OCI-LY7 (cell line): ENCODE results near the gene KLRD1. TPM values are rescaled to one million over a fixed set of nuclear protein-coding genes. Genes with fewer than 3 reads are reported as not detected.

ENCODE experiments used
- BruUV-seq: library from RNA; stranded (reverse); fragments of 400-500 nt; replicated peaks from 2 replicates; lab custom pipeline; 2021; lab: Mats Ljungman, UMichigan
- CTCF ChIA-PET: fragments of 300-600 bp; sonication (Branson Sonifier 250); formaldehyde crosslinking; loops from one replicate; lab custom pipeline; 2022; ENCODE audit warnings: antibody characterized with exemption; ENCODE audit not compliant: unreplicated experiment; lab: Charles Lee
- POLR2A ChIA-PET: fragments of 300-600 bp; sonication (Branson Sonifier 250); formaldehyde crosslinking; loops from one replicate; lab custom pipeline; 2022; ENCODE audit warnings: antibody characterized with exemption; lab: Charles Lee
- DNase-seq: peaks from one replicate; pipeline ENCODE4 v3.0.0-alpha.2; 2015; ENCODE audit warnings: low spot score
- H2AFZ ChIP-seq: fragments of 200-600 bp; sonication (generic), shearing (Covaris generic); 2 replicates; pipeline ENCODE4 v1.6.1; 2014; ENCODE audit warnings: mild to moderate bottlenecking, antibody characterized with exemption, low read length, moderate library complexity
- H3K27ac ChIP-seq: fragments of 200-600 bp; sonication (generic); 2 replicates; pipeline ENCODE4 v1.5.1; 2014; ENCODE audit warnings: mixed run types, low read depth, mild to moderate bottlenecking, moderate library complexity, low read length, inconsistent platforms; ENCODE audit not compliant: poor library complexity, severe bottlenecking
- H3K36me3 ChIP-seq: fragments of 200-600 bp; sonication (generic); 2 replicates; pipeline ENCODE4 v1.6.1; 2014; ENCODE audit warnings: mild to moderate bottlenecking, antibody characterized with exemption, low read length, moderate library complexity, mixed read lengths; ENCODE audit not compliant: insufficient read depth
- H3K4me1 ChIP-seq: fragments of 200-600 bp; sonication (generic); 2 replicates; pipeline ENCODE4 v1.5.1; 2014; ENCODE audit warnings: mild to moderate bottlenecking, low read length; ENCODE audit not compliant: insufficient read depth, poor library complexity, severe bottlenecking
- H3K4me2 ChIP-seq: fragments of 200-600 bp; sonication (generic); 2 replicates; pipeline ENCODE4 v1.6.1; 2014; ENCODE audit warnings: mild to moderate bottlenecking, low read length
- H3K4me3 ChIP-seq: fragments of 200-600 bp; sonication (generic); 2 replicates; pipeline ENCODE4 v1.5.1; 2014; ENCODE audit warnings: mild to moderate bottlenecking, low read depth, low read length; ENCODE audit not compliant: poor library complexity, severe bottlenecking
- H3K79me2 ChIP-seq: fragments of 200-600 bp; sonication (generic); 2 replicates; pipeline ENCODE4 v1.6.1; 2016; ENCODE audit warnings: low read depth, mild to moderate bottlenecking, low read length, moderate library complexity, mixed read lengths; ENCODE audit not compliant: insufficient read depth
- H3K9me2 ChIP-seq: fragments of 200-600 bp; sonication (generic); 2 replicates; pipeline ENCODE4 v1.6.1; 2016; ENCODE audit warnings: mild to moderate bottlenecking, low read length, mixed read lengths; ENCODE audit not compliant: insufficient read depth
- H3K9me3 ChIP-seq: fragments of 200-600 bp; sonication (generic); 2 replicates; pipeline ENCODE4 v1.6.1; 2014; ENCODE audit warnings: mild to moderate bottlenecking, mixed run types, low read length, mixed read lengths
- H4K20me1 ChIP-seq: fragments of 200-600 bp; sonication (generic); 2 replicates; pipeline ENCODE4 v1.6.1; 2014; ENCODE audit warnings: mild to moderate bottlenecking, antibody characterized with exemption, low read length, moderate library complexity, mixed read lengths; ENCODE audit not compliant: insufficient read depth
- CTCF ChIP-seq: fragments of 200-600 bp; sonication (generic); conservative IDR thresholded peaks from 2 replicates; pipeline ENCODE4 v1.5.1; 2014; ENCODE audit warnings: mild to moderate bottlenecking, antibody characterized with exemption, low read length, moderate library complexity, mixed read lengths
- EZH2phosphoT487 ChIP-seq: fragments of 200-600 bp; sonication (generic); IDR thresholded peaks from 2 replicates; pipeline ENCODE4 v1.6.1; 2018; ENCODE audit warnings: low read depth, borderline replicate concordance, mild to moderate bottlenecking, mixed run types, antibody characterized with exemption, low read length, moderate library complexity, mixed read lengths
- intact Hi-C: fragments of 100-400 bp; cut with micrococcal nuclease; formaldehyde crosslinking; loops from one replicate; pipeline ENCODE4 v1.10.0; 2022; ENCODE audit not compliant: unreplicated experiment
- total RNA-seq, 2 experiments: library from RNA; depleted of rRNA in 1 of 2; stranded (reverse); fragments of >200 nt in 1 of 2; shearing (Covaris generic) in 1 of 2; gene quantifications; 2 replicates each; pipeline ENCODE4 v1.2.3, GENCODE V29; 2014 to 2022

Gene KLRD1
- total RNA-seq, 2 experiments from 2014 or later, result under 0.01 to 0.04 TPM

GRCh38 chr12:10293151-10293550 is 14.5 kb upstream of the KLRD1 start:
- Histone ChIP-seq H3K79me2 (no peaks in the 10 kb centered on the region), H3K4me1 (peaks cover 7% of the 10 kb centered on the region), H2AFZ (0 out of 2 replicates have a peak overlapping the region, but pooled peaks have one; percentile 68), H3K36me3 (no peaks in the 10 kb centered on the region; the same call in 1 of the 2 replicates), H3K4me3 (no peak overlapping the region), H3K9me2 (no peaks in the 10 kb centered on the region), H3K9me3 (peaks cover 9% of the 10 kb centered on the region; the same call in 1 of the 2 replicates), H3K27ac (no peak overlapping the region), H3K4me2 (no peak overlapping the region), H4K20me1 (no peaks in the 10 kb centered on the region)
- POLR2A ChIA-PET, result interaction anchor here (0.6 to 1.4 kb wide), 3 partner anchors 13 to 327 kb away, joined by 3 read pairs; no protein-coding TSS in a partner anchor
- DNase-seq, result no peak
- CTCF ChIA-PET, result no interaction called here
- intact Hi-C loops, result no loop called here
- no peak for TF ChIP-seq EZH2phosphoT487
- no TSS peak for BruUV-seq

- Histone ChIP-seq H3K27ac (no peak overlapping the region), H3K9me2 (no peaks in the 10 kb centered on the region), H4K20me1 (no peaks in the 10 kb centered on the region), H2AFZ (peak overlapping the region; percentile 68; the same call in 1 of the 2 replicates), H3K4me1 (peaks cover 7% of the 10 kb centered on the region), H3K4me2 (no peak overlapping the region), H3K4me3 (no peak overlapping the region), H3K79me2 (no peaks in the 10 kb centered on the region), H3K36me3 (no peaks in the 10 kb centered on the region; the same call in 1 of the 2 replicates), H3K9me3 (peaks cover 9% of the 10 kb centered on the region; the same call in 1 of the 2 replicates)
- intact Hi-C loops, result no loop called here
- peak; percentile 8 for DNase-seq
- no TSS peak for BruUV-seq
- CTCF ChIA-PET, result no interaction called here
- POLR2A ChIA-PET, result interaction anchor here (0.8 to 1.4 kb wide), 3 partner anchors 12 to 32 kb away, joined by 3 to 4 read pairs (median 3); no protein-coding TSS in a partner anchor
- TF ChIP-seq EZH2phosphoT487 (no peak), CTCF (no peak)
These were observed 14.0 kb upstream of the KLRD1 start for GRCh38 chr12:10293570-10294227.

GRCh38 chr12:10301103-10301502 is 6.6 kb upstream of the KLRD1 start:
- BruUV-seq, result no TSS peak
- POLR2A ChIA-PET, result interaction anchor here (0.6 to 1.0 kb wide), 3 partner anchors 22 to 198 kb away, joined by 3 read pairs; no protein-coding TSS in a partner anchor
- no peak for TF ChIP-seq CTCF
- no peak for TF ChIP-seq EZH2phosphoT487
- H3K27ac ChIP-seq, result no peak overlapping the region
- H3K79me2 ChIP-seq, result no peaks in the 10 kb centered on the region
- H3K9me2 ChIP-seq, result no peaks in the 10 kb centered on the region
- no peaks in the 10 kb centered on the region for H3K4me1 ChIP-seq
- H3K4me3 ChIP-seq, result no peak overlapping the region
- H3K36me3 ChIP-seq, result no peaks in the 10 kb centered on the region; the same call in 1 of the 2 replicates
- CTCF ChIA-PET, result no interaction called here
- H4K20me1 ChIP-seq, result no peaks in the 10 kb centered on the region
- intact Hi-C loops, result no loop called here
- H2AFZ ChIP-seq, result no peak overlapping the region
- H3K4me2 ChIP-seq, result no peak overlapping the region
- DNase-seq, result no peak
- H3K9me3 ChIP-seq, result peaks cover 23% of the 10 kb centered on the region
